ENCODE measurements around the gene ZDHHC7. TPM values are rescaled to one million over a fixed set of nuclear protein-coding genes. Genes with fewer than 3 reads are reported as not detected.
A peak's percentile ranks its signal among the peaks of the same experiment; 100 is the strongest.
"Not testable (repeated sequence)": the region's sequence is repeated elsewhere in the genome, so short reads cannot be mapped to it uniquely, and the experiment has no call there.

The ZDHHC7 gene
- total RNA-seq, 4 donors from 2014 or later, result 24.8 to 89.1 (median 69.6) TPM

DNA sequence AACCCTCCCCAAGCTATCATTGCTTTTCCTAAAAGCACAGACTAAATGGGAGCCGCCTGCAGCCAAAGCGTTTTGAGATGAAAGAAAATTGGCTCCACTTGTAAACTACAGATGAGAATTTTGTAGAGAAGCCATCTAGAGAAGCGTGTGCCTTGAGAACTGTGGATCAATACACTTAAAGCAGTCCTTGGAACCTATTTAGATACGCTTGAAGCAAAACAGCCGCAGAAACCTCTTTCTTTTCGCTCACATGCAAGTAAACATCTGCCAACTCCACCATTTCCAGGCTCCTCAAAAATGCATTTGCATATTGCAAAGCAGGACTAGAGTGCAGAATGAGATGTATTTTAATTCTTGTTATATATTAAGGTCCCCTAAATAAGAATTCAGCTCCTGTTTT is 29.4 kb upstream of the ZDHHC7 start:
- TF ChIP-seq POLR2A (IDR thresholded peaks at IDR 0.05) (no peak), CTCF (IDR thresholded peaks at IDR 0.05) (no peak)

DNA sequence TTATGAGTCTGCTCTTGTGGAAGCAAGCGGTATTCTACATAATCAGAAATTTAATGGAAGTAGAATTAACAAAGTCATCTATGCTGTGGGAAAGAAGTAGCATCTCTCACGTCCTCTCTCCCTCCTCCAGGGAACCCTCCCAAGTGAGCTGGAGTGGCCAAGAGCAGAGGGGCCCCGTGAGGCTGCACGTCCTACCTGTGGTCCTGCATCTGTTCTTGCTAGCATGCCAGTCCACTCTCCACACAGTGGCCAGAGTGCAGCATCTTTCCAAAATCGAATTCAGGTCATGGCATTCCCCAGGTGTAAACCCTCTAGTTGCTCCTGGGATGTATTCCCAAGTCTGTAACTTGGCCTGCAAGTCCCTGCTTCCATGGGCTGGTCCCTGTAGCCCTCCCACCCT is 26.4 kb upstream of the ZDHHC7 start:
- H3K27ac ChIP-seq, result no peak overlapping the region
- no peaks in the 10 kb centered on the region for H3K4me1 ChIP-seq
- H3K9me3 ChIP-seq, result no peaks in the 10 kb centered on the region
- no peak overlapping the region for H3K4me3 ChIP-seq
- TF ChIP-seq POLR2A (IDR thresholded peaks at IDR 0.05) (no peak), CTCF (IDR thresholded peaks at IDR 0.05) (no peak)
- no peaks in the 10 kb centered on the region for H3K27me3 ChIP-seq
- DNase-seq, result no peak
- H3K36me3 ChIP-seq, result peaks cover 0 to 7% (median 0%) of the 10 kb centered on the region in 3 donors

More for the DNA sequence above, 29.4 kb upstream of the ZDHHC7 start:
- no peak overlapping the region for H3K4me3 ChIP-seq
- no peak for DNase-seq
- H3K9me3 ChIP-seq, result no peaks in the 10 kb centered on the region
- H3K36me3 ChIP-seq, result no peaks in the 10 kb centered on the region
- no peaks in the 10 kb centered on the region for H3K27me3 ChIP-seq
- no peak overlapping the region for H3K27ac ChIP-seq
- H3K4me1 ChIP-seq, result no peaks in the 10 kb centered on the region

GRCh38 chr16:85037050-85037410 is 25.7 kb upstream of the ZDHHC7 start:
- H3K4me1 ChIP-seq, result no peaks in the 10 kb centered on the region
- peaks cover 0 to 7% (median 0%) of the 10 kb centered on the region in 3 donors for H3K36me3 ChIP-seq
- no peak for DNase-seq
- H3K27me3 ChIP-seq, result no peaks in the 10 kb centered on the region
- TF ChIP-seq POLR2A (IDR thresholded peaks at IDR 0.05), result no peak
- TF ChIP-seq CTCF (IDR thresholded peaks at IDR 0.05), result no peak
- H3K4me3 ChIP-seq, result no peak overlapping the region
- no peak overlapping the region for H3K27ac ChIP-seq
- H3K9me3 ChIP-seq, result no peaks in the 10 kb centered on the region

DNA sequence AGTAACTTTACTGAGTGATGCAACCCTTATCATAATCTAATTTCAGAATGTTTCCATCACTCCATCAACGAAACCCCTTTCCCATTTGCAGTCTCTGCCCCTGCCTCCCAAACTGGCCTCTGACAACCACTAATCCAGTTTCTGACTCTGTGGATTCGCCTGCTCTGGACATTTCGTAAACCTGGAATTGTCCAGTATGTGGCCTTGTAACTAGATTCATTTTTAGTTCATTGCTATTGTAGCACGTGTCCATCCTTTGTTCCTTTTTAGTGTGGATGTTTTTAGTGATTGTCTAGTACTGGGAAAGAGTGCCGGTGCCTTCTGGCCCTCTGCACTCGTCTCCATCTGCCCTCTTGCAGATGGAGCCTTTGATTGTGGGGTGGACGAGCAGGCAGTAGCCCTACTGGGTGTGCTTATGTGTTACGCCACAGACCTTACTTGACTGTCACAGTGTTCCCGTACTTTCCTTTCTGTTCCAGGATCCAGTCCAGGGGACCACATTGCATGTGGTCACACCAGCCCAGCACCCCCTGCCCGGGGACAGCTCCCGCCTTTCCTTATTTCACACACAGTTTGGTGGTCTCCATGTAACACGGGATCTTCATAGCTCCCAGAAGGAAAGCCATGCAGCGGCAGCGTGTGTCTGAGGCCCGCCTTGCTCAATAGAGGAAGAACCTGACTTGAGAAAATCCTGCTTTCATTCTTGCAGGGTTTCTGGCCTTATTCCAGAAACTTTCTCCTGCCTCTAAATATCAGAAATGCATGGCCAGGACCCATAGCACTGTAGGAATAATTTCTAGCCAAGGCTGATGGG is 25.1 kb upstream of the ZDHHC7 start:
- Histone ChIP-seq H3K4me3 (no peak overlapping the region), H3K9me3 (no peaks in the 10 kb centered on the region), H3K36me3 (peaks cover 0 to 7% (median 0%) of the 10 kb centered on the region in 3 donors), H3K27me3 (no peaks in the 10 kb centered on the region), H3K4me1 (no peaks in the 10 kb centered on the region), H3K27ac (peak overlapping the region in 1 of 4 donors; percentile 40)
- no peak for TF ChIP-seq POLR2A (IDR thresholded peaks at IDR 0.05)
- TF ChIP-seq CTCF (IDR thresholded peaks at IDR 0.05), result no peak
- DNase-seq, result no peak

DNA sequence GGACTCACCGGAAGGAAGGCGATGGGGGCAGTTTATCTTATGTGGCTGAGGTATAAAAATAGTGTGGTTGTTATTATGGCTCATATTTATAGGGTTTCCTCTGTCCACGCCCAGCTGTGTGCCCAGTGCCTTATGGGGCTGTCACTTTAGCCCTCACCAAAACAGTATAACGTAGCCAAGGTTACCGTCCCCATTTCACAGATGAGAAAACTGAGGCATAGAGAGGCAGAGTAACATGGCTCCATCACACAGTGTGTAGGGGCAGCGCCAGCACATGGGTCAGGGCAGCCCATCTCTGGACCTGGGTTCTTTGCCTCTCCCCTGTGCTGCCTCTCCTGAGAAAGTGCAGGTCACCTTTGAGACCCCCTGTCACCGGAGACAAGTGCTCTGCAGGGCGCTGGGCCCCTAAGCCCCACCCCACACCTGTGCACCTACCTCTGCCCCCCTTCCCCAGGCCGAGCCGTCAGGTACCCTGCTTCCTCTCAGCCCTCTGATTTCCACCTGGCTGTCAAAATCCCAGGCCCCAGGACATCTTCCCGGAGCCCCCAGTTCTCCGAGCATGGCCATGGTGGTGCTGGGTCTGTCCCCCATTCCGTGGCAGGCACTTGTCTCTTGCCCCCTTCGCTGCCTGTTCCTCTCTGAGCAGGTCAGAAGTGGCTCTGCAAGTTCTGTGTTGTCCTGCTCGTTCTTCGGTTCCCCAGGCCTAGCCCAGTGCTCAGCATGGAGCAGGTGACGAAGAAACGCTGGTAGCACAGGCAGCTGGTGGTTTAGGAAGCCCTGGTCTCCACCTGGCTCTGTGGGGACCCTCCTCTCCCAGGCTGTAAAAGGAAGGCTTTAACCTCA is 23.5 kb upstream of the ZDHHC7 start:
- Histone ChIP-seq H3K27me3 (no peaks in the 10 kb centered on the region), H3K36me3 (peaks cover 0 to 7% (median 0%) of the 10 kb centered on the region in 3 donors), H3K9me3 (no peaks in the 10 kb centered on the region), H3K4me3 (no peak overlapping the region), H3K4me1 (peaks cover 0 to 2% (median under 1%) of the 10 kb centered on the region in 4 donors), H3K27ac (no peak overlapping the region)
- no peak for DNase-seq
- no peak for TF ChIP-seq POLR2A (IDR thresholded peaks at IDR 0.05)

DNA sequence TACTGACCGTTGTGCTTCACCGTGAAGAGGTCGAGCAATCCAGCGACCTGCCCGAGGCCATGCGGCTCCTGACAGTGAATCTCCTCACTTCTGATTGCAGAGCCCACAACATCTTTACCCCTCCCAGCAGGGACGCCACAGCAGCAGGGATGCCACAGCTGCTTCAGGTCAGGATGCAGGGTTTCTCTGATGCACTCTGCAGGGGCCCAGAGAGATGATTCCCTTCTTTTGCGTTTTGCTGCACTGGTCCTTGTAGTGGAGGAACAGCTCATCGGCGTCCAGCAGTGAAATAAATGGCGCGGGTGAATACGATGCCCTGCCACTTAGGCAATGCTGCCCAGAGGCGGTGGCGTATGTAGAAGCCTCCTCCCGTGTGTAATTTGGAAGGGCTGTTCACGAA is 21.8 kb upstream of the ZDHHC7 start:
- no peak overlapping the region for H3K27ac ChIP-seq
- DNase-seq, result no peak
- H3K4me1 ChIP-seq, result peaks cover 6 to 17% (median 12%) of the 10 kb centered on the region in 4 donors
- TF ChIP-seq POLR2A (IDR thresholded peaks at IDR 0.05) (no peak), CTCF (IDR thresholded peaks at IDR 0.05) (no peak)
- no peaks in the 10 kb centered on the region for H3K9me3 ChIP-seq
- H3K36me3 ChIP-seq, result peaks cover 0 to 7% (median 0%) of the 10 kb centered on the region in 3 donors
- no peaks in the 10 kb centered on the region for H3K27me3 ChIP-seq
- no peak overlapping the region for H3K4me3 ChIP-seq

- peaks cover 6 to 20% (median 13%) of the 10 kb centered on the region in 4 donors for H3K4me1 ChIP-seq
- H3K27ac ChIP-seq, H3K9me3 ChIP-seq, DNase-seq, H3K4me3 ChIP-seq, H3K27me3 ChIP-seq, H3K36me3 ChIP-seq: not testable (repeated sequence)
Measured at GRCh38 chr16:85032187-85032586, 20.9 kb upstream of the ZDHHC7 start.
